T-helper 1 cell (primary cell): ENCODE results near the gene OR6C75.
"Not testable (repeated sequence)": the region's sequence is repeated elsewhere in the genome, so short reads cannot be mapped to it uniquely, and the experiment has no call there.

Experiments
- DNase-seq, 5 donors: peaks; one replicate each; pipeline ENCODE4 v3.0.0-alpha.2; 2012 to 2020
- total RNA-seq, 4 donors: gene quantifications; one replicate each; lab custom pipeline; 2026; lab: John Stamatoyannopoulos, UW

OR6C75 gene
- total RNA-seq, result 0 reads per million in 4 donors

- DNase-seq, result no peak
Measured at GRCh38 chr12:55362675-55363074, at the start of gene OR6C75. TSS of gene OR6C75 (plus strand) at chr12:55362975. CDS start at chr12:55365111, 2,136 bp downstream.

- no peak for DNase-seq
Measured at GRCh38 chr12:55314043-55314442, 48.7 kb upstream of the OR6C75 start, which contains the start of gene OR6C1. TSS of gene OR6C1 (plus strand) at chr12:55314343. CDS start at chr12:55320600, 6,257 bp downstream.

- DNase-seq, result no peak
Measured at GRCh38 chr12:55320201-55320600, 42.6 kb upstream of the OR6C75 start.

GRCh38 chr12:55325801-55326200 lies 37.0 kb upstream of the OR6C75 start:
- not testable (repeated sequence) for DNase-seq

GRCh38 chr12:55330446-55330845 lies 32.3 kb upstream of the OR6C75 start, which contains the start of gene OR6C3:
TSS of gene OR6C3 (plus strand) at chr12:55330746. CDS start at chr12:55331701, 955 bp downstream.
- no peak for DNase-seq

GRCh38 chr12:55336002-55336401 lies 26.8 kb upstream of the OR6C75 start:
- no peak for DNase-seq

GRCh38 chr12:55355338-55355737 lies 7.4 kb upstream of the OR6C75 start:
- DNase-seq, result not testable (repeated sequence)

GRCh38 chr12:55365086-55365485 lies 2.3 kb downstream of the OR6C75 start:
- DNase-seq, result no peak

- DNase-seq, result no peak
Measured at GRCh38 chr12:55372521-55372920, 9.7 kb downstream of the OR6C75 start.

- DNase-seq, result no peak
Measured at GRCh38 chr12:55385891-55386290, 23.1 kb downstream of the OR6C75 start.

GRCh38 chr12:55392032-55392795 lies 29.4 kb downstream of the OR6C75 start:
- DNase-seq, result no peak

- DNase-seq, result no peak
Measured at GRCh38 chr12:55396326-55396725, 33.6 kb downstream of the OR6C75 start.

- no peak for DNase-seq
Measured at GRCh38 chr12:55400229-55400628, 37.5 kb downstream of the OR6C75 start, which contains the start of gene OR6C65. TSS of gene OR6C65 (plus strand) at chr12:55400529. CDS start at chr12:55400529, 0 bp downstream.

GRCh38 chr12:55407866-55408265 lies 45.1 kb downstream of the OR6C75 start:
- DNase-seq, result no peak

GRCh38 chr12:55409133-55409532 lies 46.4 kb downstream of the OR6C75 start:
- not testable (repeated sequence) for DNase-seq

- DNase-seq, result not testable (repeated sequence)
Measured at GRCh38 chr12:55412138-55412537, 49.4 kb downstream of the OR6C75 start.

- not testable (repeated sequence) for DNase-seq
Measured at GRCh38 chr12:55413498-55414388, 51.0 kb downstream of the OR6C75 start.

- DNase-seq, result not testable (repeated sequence)
Measured at GRCh38 chr12:55414396-55414823, 51.6 kb downstream of the OR6C75 start.

- not testable (repeated sequence) for DNase-seq
Measured at GRCh38 chr12:55414889-55415288, 52.1 kb downstream of the OR6C75 start.

- no peak for DNase-seq
Measured at GRCh38 chr12:55416961-55417360, 54.2 kb downstream of the OR6C75 start.
